ENCODE results near the gene PAPSS1. TPM values are rescaled to one million over a fixed set of nuclear protein-coding genes. Genes with fewer than 3 reads are reported as not detected.
A peak's percentile ranks its signal among the peaks of the same experiment; 100 is the strongest.
"Not testable (repeated sequence)": the region's sequence is repeated elsewhere in the genome, so short reads cannot be mapped to it uniquely, and the experiment has no call there.

Gene PAPSS1
- total RNA-seq, 1 donor from 2014 or later: 7.8 TPM

DNA sequence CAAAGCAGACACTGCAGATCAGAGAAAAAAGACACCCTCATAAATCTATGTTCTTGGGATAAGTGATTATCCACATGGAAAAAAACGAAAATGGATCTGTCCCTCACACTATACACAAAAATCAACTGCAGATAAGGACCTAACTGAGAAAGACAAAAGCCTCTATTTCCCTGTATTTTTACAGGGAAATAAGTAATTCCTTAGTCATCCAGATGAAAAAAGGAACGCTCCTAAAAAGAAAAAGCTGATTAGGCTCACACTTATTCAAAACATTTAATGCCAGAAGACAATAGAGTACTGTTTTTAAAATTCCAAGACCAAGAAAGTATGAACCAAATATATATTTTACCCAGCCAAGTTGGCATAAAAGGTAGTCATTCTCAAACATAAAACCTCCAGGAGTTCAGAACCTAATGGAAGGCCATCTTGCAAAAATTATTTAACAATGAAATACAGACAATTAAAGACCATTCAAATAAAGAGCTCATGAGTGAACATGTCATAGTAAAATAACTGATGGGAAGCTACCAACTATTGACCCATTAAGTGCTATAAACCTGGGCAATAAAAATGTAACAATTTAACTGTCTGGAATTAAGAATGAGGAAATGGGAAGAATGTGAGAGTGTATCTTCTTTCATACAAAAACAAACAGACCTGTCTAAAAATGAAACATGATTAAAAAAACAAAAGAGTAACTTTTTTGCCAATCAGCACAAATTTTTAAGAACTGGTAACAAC is 20.4 kb downstream of the PAPSS1 start:
- ATAC-seq (ENCODE audit: poor library complexity) (no peak), DNase-seq (no peak)
- intact Hi-C loops (cut with DNase I): no loop called here

DNA sequence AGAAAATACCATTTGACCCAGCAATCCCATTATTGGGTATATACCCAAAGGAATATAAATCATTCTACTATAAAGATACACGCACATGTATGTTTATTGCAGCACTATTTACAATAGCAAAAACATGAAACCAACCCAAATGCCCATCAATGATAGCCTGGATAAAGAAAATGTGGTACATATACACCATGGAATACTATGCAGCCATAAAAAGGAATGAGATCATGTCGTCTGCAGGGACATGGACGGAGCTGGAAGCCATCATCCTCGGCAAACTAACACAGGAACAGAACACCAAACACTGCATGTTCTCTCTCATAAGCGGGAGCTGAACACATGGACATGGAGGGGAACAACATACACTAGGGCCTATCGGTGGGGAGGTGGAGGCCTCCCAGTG is 23.8 kb downstream of the PAPSS1 start:
- DNase-seq; intact Hi-C loops (cut with DNase I); ATAC-seq (ENCODE audit: poor library complexity): not testable (repeated sequence)

DNA sequence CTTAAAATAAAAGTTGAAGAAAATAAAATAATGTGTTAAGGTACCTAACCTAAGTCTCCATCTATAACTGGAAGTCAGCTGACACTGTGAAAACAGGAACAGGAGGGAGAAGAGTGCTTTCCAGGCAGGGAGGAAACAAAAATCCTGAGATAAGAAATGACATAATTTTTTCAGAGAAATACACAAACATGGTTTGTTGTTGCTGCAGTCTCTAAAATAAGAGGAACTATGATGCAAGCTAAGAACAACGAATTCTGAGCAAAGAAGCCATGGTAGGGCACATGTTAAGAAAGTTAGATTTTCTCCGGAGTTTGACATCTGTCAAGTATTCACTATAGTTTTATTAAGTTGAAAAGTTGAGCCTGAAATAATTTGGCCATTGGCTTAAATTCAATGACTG is 26.9 kb downstream of the PAPSS1 start:
- no peak for DNase-seq
- intact Hi-C loops (cut with DNase I): no loop called here
- ATAC-seq (ENCODE audit: poor library complexity): no peak

DNA sequence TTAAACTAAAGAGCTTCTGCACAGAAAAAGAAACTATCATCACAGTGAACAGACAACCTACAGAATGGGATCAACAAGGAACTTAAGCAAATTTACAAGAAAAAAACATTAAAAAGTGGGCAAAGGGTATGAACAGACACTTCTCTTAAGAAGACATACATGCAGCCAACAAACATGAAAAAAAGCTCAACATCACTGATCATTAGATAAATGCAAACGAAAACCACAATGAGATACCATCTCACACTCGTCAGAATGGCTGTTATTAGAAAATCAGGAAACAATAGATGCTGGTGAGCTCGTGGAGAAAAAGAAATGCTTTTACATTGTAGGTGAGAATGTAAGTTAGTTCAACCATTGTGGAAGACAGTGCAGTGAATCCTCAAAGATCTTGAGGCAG is 27.8 kb downstream of the PAPSS1 start:
- ATAC-seq (ENCODE audit: poor library complexity) (no peak), DNase-seq (no peak)
- intact Hi-C loops (cut with DNase I): no loop called here

DNA sequence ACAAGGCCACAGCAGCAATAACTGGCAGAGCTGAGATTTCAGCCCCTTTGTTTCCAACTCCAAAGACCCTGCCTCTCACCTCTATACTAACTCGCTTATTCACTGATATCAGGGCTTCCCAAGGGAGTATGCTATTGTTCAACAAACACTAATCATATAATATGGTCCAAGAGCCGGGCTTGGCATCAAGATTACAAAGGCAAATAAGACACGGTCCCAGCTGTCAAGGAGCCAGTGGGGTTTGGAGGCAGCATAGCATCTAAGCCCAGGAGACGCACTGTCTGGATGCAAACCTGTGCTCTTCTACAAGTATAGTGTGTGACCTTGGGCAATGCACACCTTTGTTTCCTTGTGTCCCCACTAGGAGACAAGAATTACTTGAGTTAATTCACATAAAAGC is 28.7 kb downstream of the PAPSS1 start:
- ATAC-seq (ENCODE audit: poor library complexity) (no peak), DNase-seq (no peak)
- intact Hi-C loops (cut with DNase I): no loop called here

- DNase-seq: no peak
- no peak for ATAC-seq (ENCODE audit: poor library complexity)
- intact Hi-C loops (cut with DNase I): no loop called here
Measured at GRCh38 chr4:107689912-107690587, 30.0 kb downstream of the PAPSS1 start.

DNA sequence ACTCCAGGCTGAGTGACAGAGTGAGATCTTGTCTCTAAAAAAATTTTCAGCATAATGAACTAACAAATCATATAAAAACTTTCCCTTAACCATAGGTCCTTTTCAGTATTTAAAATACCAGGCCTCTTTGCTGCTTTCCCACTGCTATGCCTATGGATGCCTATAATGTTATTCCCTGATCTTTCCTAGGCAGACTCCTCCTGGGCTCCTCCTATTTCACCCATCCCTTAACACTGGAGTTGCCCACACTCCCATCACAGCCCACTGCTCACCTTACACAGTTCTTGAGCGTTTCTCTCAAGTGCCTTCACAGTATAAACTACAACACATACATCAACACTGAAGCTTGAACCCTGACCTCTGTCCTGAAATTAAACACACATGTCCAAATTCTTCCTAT is 31.6 kb downstream of the PAPSS1 start:
- ATAC-seq (ENCODE audit: poor library complexity) (no peak), DNase-seq (no peak)
- intact Hi-C loops (cut with DNase I): no loop called here

GRCh38 chr4:107685740-107686139 is 34.3 kb downstream of the PAPSS1 start:
- DNase-seq (no peak), ATAC-seq (ENCODE audit: poor library complexity) (no peak)
- intact Hi-C loops (cut with DNase I): no loop called here

- ATAC-seq (ENCODE audit: poor library complexity): no peak
- intact Hi-C loops (cut with DNase I): no loop called here
- DNase-seq: no peak
Measured at GRCh38 chr4:107683873-107684272, 36.2 kb downstream of the PAPSS1 start.

DNA sequence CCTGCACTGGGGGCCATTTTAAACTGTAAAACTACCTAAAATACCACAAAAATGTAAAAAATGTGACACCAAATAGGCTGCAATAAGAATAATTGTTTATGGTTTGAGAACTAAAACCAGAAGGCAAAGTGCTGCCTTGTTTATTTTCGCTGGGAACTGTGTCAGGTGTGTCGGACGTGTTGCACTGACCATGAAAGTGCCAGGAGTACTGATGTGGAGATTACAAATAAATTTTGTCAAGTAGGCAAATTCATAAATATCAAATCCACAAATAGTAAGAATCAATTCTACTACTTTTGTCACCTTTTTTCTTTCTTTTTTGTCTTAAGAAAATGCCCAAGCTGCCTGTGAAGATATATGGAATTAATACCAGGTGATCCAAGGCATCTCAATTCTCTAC is 37.7 kb downstream of the PAPSS1 start:
- intact Hi-C loops (cut with DNase I): no loop called here
- DNase-seq: no peak
- no peak for ATAC-seq (ENCODE audit: poor library complexity)

- intact Hi-C loops (cut with DNase I): no loop called here
- DNase-seq: no peak
- no peak for ATAC-seq (ENCODE audit: poor library complexity)
Measured at GRCh38 chr4:107669068-107669467, 51.0 kb downstream of the PAPSS1 start.

DNA sequence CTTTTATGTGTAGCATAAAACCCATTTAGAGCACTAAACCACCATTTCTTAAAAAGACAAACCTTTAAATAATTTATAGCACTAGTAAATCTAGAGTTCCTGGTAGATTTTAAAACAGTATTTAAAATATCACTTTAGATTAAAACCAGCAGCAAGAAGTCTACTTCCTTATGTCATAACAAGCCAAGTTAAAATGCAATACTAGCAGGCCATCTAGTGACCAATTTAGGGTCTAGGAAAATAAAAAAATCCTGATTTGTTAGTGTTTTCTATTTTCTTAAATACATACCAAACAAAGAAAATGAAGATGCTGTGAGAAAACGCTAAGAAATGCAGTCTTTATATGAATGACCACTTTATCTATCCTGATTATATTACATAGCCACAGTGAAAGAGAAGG is 53.9 kb downstream of the PAPSS1 start:
- ATAC-seq (ENCODE audit: poor library complexity): peak; percentile 51
- intact Hi-C loops (cut with DNase I): no loop called here

GRCh38 chr4:107665001-107665400 is 55.0 kb downstream of the PAPSS1 start:
- DNase-seq (no peak), ATAC-seq (ENCODE audit: poor library complexity) (no peak)
- intact Hi-C loops (cut with DNase I): no loop called here

More for the DNA sequence above, 53.9 kb downstream of the PAPSS1 start:
- DNase-seq: no peak

GRCh38 chr4:107658400-107659336 is 61.4 kb downstream of the PAPSS1 start:
- DNase-seq: no peak
- intact Hi-C loops (cut with DNase I): loop anchor here (10.0 kb wide), 1 partner anchor 76 kb away; no protein-coding TSS in a partner anchor
- ATAC-seq (ENCODE audit: poor library complexity): no peak

- no peak for ATAC-seq (ENCODE audit: poor library complexity)
- no peak for DNase-seq
- intact Hi-C loops (cut with DNase I): loop anchor here (10.0 kb wide), 1 partner anchor 80 kb away; no protein-coding TSS in a partner anchor
Measured at GRCh38 chr4:107655289-107655688, 64.7 kb downstream of the PAPSS1 start.

- DNase-seq (no peak), ATAC-seq (ENCODE audit: poor library complexity) (peak; percentile 41)
- intact Hi-C loops (cut with DNase I): loop anchor here (10.0 kb wide), 1 partner anchor 80 kb away; no protein-coding TSS in a partner anchor
Measured at GRCh38 chr4:107654694-107655093, 65.3 kb downstream of the PAPSS1 start.

DNA sequence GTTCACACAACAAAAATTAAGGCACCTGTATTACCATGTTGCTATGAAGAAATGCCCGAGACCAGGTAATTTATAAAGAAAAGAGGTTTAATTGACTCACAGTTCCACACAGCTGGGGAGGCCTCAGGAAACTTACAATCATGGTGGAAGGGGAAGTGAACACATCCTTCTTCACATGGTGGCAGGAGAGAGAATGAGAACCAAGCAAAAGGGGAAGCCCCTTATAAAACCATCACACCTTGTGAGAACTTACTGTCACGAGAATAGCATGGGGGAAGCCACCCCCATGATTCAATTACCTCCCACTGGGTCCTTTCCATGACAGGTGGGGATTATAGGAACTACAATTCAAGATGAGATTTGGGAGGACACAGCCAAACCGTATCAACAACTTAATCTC is 68.6 kb downstream of the PAPSS1 start:
- ATAC-seq (ENCODE audit: poor library complexity); DNase-seq: not testable (repeated sequence)
- intact Hi-C loops (cut with DNase I): loop anchor here (10.0 kb wide), 1 partner anchor 83 kb away; no protein-coding TSS in a partner anchor

DNA sequence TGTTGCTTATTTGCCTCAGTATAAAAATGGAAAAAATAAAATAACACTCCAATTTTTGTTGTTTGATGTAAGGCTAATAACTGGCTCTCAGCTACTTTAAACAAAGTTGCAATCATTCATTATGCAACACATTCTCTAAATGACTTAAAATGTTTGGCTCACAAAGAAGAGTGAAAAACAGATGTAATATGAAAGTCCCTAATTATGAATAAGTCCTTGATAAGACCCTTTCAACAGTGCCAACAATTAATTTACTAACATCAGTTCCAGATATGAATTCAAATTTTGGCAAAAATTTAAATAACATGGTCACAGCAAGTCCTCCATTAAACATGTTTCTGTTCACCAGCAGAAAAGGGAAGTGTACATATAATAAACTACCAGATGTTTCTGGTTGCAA is 69.8 kb downstream of the PAPSS1 start:
- no peak for ATAC-seq (ENCODE audit: poor library complexity)
- intact Hi-C loops (cut with DNase I): loop anchor here (10.0 kb wide), 1 partner anchor 85 kb away; no protein-coding TSS in a partner anchor

More for the DNA sequence above, 69.8 kb downstream of the PAPSS1 start:
- DNase-seq: no peak

Measured in Right ventricle myocardium superior (tissue), 1 donor.